ENCODE results near the gene NSF. TPM values are rescaled to one million over a fixed set of nuclear protein-coding genes. Genes with fewer than 3 reads are reported as not detected.

Gene NSF
- total and polyA plus RNA-seq, 12 donors: 7.5 to 101 (median 44.8) TPM

- Histone ChIP-seq H3K4me1 (replicated peaks in 1 of 2) (no peaks in the 10 kb centered on the region), H3K4me3 (no peak overlapping the region), H3K27me3 (no peaks in the 10 kb centered on the region), H3K36me3 (replicated peaks in 1 of 2) (peaks cover 0 to 3% of the 10 kb centered on the region in 2 donors), H3K9me3 (replicated peaks in 1 of 3) (no peaks in the 10 kb centered on the region), H3K27ac (no peak overlapping the region)
- intact Hi-C loops (cut with DNase I): no loop called here
- TF ChIP-seq CTCF (IDR thresholded peaks at IDR 0.05): no peak
- TF ChIP-seq POLR2A (IDR thresholded peaks at IDR 0.05): no peak
- 44 to 63% (median 47%) methylated on average over 3 of the region's 3 CpGs for WGBS, 4 donors
- DNase-seq: peak in 3 of 7 donors; percentile 15 to 23 (median 22)
These were observed 135.7 kb downstream of the NSF start for GRCh38 chr17:46726206-46726605.

- TF ChIP-seq CTCF (IDR thresholded peaks at IDR 0.05) (no peak), POLR2A (IDR thresholded peaks at IDR 0.05) (no peak)
- intact Hi-C loops (cut with DNase I): no loop called here
- no peaks in the 10 kb centered on the region for H3K27me3 ChIP-seq
- H3K27ac ChIP-seq: no peak overlapping the region
- no peaks in the 10 kb centered on the region for H3K4me1 ChIP-seq (replicated peaks in 1 of 2)
- H3K9me3 ChIP-seq (replicated peaks in 1 of 3): no peaks in the 10 kb centered on the region
- no peak for DNase-seq
- H3K36me3 ChIP-seq (replicated peaks in 1 of 2): peaks cover 0 to 3% of the 10 kb centered on the region in 2 donors
- WGBS, 4 donors: 91 to 96% (median 95%) methylated on average over 4 of the region's 4 CpGs
- H3K4me3 ChIP-seq: no peak overlapping the region
These were observed 137.3 kb downstream of the NSF start for GRCh38 chr17:46727572-46728348.

- TF ChIP-seq CTCF (IDR thresholded peaks at IDR 0.05) (no peak), POLR2A (IDR thresholded peaks at IDR 0.05) (no peak)
- peaks cover 0 to 3% of the 10 kb centered on the region in 2 donors for H3K36me3 ChIP-seq (replicated peaks in 1 of 2)
- H3K4me1 ChIP-seq (replicated peaks in 1 of 2): no peaks in the 10 kb centered on the region
- H3K4me3 ChIP-seq: no peak overlapping the region
- no peaks in the 10 kb centered on the region for H3K9me3 ChIP-seq (replicated peaks in 1 of 3)
- intact Hi-C loops (cut with DNase I): no loop called here
- no peaks in the 10 kb centered on the region for H3K27me3 ChIP-seq
- DNase-seq: no peak
- no peak overlapping the region for H3K27ac ChIP-seq
- 91 to 96% (median 95%) methylated on average over 2 of the region's 2 CpGs for WGBS, 4 donors
These were observed 139.6 kb downstream of the NSF start for GRCh38 chr17:46730026-46730425.

GRCh38 chr17:46730679-46731078 lies 140.2 kb downstream of the NSF start:
- 98 to 100% (median 100%) methylated on average over 1 of the region's 1 CpG for WGBS, 4 donors

More at GRCh38 chr17:46730679-46731078, 140.2 kb downstream of the NSF start:
- intact Hi-C loops (cut with DNase I): no loop called here
- TF ChIP-seq CTCF (IDR thresholded peaks at IDR 0.05): no peak
- TF ChIP-seq POLR2A (IDR thresholded peaks at IDR 0.05): no peak
- H3K36me3 ChIP-seq (replicated peaks in 1 of 2): peaks cover 0 to 3% of the 10 kb centered on the region in 2 donors
- DNase-seq: no peak
- no peaks in the 10 kb centered on the region for H3K9me3 ChIP-seq (replicated peaks in 1 of 3)
- no peaks in the 10 kb centered on the region for H3K27me3 ChIP-seq
- no peak overlapping the region for H3K27ac ChIP-seq
- no peaks in the 10 kb centered on the region for H3K4me1 ChIP-seq (replicated peaks in 1 of 2)
- no peak overlapping the region for H3K4me3 ChIP-seq

All from adrenal gland (tissue), 12 donors.